Urothelium cell line (cell line): ENCODE data around the gene ACADSB.

Experiments
- DNase-seq: peaks from one replicate; pipeline ENCODE4 v3.0.0; 2011; ENCODE audit warnings: low spot score, mixed read lengths
- FAIRE-seq: peaks from 2 replicates; lab custom pipeline; 2011; peaks lifted over from hg19 to GRCh38; lab: Jason Lieb, UNC

ACADSB gene

DNA sequence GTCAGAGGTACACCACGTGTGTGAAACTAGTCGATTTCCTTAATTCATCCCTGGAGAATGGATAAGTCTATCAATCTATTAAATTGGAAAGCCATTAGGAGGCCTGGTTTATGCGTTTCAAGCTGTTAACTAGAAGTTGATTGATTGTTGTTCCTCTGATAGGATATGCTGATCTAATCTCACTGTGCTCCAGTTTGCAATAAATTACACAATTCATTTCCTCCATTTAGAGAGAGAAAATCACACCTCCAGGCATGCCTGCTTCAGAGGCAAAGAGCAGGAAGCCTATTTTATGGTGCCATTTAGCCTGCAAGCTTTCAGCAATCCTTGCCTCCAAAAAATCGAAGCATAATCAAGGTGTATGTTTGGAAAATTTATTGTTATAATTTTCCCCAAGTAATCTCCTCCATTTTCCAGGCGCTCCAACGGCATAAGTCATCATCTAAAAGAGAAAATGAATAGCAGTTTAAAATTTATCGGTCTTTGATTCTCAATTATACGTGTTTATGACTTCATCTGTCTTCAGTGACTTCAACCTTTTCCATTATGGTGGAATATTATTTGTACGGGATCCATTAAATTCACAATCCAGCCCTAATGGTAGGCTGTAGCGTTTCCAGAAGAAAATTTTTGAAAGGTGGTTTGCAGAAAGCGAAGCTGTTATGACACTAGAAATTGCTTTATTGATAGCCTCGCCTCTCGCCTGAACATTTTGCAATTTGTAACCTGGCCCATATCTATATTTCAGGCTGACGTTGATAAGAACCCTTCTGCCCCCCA lies 84.0 kb downstream of the ACADSB start:
- FAIRE-seq: no peak

DNA sequence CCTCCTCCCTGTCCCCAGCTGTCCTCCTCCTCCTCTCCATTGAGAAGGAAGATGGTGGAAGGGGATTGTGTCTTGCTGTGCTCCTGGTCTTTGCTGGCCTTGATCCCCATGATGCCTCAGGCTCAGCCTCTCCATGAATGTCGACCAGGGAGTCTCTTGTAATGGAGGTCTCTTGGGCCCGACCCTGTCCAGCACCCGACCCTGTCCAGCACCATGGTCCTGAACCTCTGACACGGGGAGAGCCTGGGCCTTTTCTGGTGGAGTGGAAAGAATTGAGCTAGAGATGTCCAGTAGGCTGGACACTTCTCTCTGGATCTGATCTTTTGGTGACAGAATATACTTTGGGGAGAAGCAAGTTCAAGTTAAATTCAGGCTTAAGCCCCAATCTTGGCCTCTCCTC lies 84.7 kb downstream of the ACADSB start:
- FAIRE-seq (no peak), DNase-seq (no peak)

More for the DNA sequence above, 84.0 kb downstream of the ACADSB start:
- no peak for DNase-seq

DNA sequence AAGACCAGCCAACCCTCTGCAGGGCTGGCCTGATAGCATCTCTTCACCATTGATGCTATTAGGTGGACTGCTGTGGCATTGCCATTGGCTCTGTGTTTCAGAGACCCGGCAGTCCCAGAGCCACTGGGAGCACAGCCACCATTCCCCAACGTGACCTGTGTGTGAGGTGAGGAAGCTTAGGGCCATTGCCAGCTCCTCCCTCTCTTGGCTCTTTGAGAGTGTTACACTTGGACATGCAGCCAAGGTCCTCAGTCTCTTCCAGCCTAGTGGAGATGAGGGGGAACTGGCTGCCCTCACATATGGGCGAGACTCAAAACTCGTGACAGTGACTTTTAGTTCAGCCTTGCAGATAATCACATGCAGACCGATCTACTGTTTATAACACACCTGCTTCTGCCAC lies 87.6 kb downstream of the ACADSB start:
- FAIRE-seq (no peak), DNase-seq (no peak)

DNA sequence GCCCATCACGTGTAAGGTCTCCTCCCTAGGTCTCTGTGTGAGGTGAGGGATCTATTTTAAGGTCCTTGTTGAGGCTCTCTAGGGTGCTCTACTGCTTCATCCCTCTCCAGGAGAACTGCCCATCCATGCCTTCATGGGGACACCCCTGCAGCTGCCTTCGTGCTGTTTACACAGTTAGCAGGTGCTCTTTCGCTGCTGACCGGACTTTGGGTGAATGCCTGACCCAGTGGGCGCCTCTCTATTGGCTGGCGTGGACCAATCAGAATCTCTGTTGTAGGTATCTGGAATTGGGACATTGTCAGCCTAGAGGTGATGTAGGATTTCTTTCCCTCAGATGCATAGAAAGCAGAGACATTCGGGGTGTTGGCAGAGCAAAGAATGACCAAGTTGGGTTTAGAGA lies 88.2 kb downstream of the ACADSB start:
- FAIRE-seq (no peak), DNase-seq (no peak)

DNA sequence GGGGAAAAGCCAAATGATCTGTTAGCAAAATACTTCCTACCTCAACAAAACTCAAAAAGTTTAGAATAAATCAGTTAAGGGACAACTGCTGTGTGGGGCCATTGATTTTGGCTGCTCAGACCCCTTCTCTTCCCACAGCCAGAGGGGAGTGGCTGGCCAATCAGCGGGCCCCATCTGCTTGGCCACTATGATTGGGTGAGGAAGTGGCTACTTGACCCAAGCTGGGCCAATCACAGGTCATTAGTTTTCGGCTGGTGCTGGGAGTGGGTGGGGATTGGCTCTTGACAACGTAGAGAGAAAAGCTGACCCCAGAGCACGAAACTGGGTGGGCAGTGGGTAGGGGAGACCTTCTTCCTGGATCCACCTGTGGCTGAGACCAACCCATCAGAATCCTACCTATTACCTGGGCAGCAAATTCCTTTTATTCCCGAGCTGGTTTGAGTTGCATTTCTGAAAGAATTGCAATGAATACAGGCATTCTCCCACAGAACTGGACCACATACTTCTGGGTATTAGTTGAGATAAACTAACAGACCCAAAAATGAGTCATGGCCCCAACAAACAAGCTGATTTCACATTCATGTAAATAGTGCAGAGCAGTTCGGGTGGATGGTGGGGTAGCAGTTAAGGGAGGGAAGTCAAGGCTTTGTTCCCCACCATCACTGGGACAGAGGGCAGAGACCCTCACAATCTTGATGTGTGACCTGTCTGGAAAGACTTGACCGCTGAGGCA lies 91.4 kb downstream of the ACADSB start:
- FAIRE-seq (no peak), DNase-seq (peak; percentile 20)

DNA sequence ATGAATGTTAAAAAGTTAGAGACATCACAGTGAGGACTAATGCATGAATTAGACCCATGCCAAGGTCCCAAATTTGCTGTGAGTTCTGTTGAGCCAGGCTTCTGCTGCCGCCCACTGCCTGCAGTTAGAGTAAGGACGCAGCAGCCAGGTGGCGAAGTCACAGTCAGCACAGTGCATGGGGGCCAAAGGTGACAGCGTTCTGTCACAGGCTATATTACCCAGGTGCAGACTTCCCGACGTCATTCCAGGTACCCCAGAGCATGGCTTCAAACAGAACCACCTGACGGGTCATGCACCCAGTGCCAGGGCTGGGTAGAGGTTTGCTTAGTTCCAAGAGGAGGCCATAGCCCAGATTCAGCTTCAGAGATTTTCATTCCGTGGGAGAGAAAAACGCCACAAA lies 93.1 kb downstream of the ACADSB start:
- FAIRE-seq (no peak), DNase-seq (no peak)

DNA sequence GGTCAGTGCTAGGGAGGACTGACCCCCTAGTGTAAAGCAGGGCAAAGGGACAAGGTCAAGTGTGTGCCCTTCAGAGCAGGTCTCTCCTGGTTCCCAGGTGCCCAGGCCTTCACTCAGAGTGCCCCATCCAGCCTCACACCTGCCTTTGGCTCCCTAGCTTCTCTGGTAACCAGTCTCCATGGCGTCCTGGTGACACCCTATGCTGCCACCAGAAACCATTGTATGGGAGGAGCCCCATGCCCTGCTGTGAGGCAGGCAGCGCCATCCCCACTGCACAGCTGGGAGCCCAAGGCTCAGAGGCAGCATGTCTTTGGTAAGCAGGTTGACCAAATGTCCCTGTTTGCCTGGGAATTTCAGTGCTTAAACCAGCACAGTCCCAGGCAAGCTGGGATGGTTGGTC lies 93.9 kb downstream of the ACADSB start:
- DNase-seq: no peak

DNA sequence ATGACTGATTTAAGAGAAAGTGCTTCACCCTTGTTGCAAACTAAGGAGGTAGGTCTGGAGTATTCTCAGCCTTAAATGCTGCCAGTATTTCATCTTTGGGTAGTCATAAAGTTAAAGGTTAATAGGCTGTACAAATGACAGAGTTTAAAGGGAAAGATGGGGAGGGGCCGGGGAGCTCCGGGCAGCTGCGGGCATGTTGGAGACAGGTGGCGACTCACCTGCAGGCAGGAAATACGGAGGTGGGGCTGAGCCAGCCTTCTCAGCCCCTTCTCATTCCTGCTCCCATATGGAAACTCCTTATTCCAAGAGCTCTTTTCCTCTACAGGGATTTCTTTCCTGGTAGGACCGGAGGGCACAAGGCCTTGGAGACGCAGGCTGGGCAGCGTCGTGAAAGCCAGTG lies 95.1 kb downstream of the ACADSB start:
- FAIRE-seq: no peak
- DNase-seq: no peak

More for the DNA sequence above, 93.9 kb downstream of the ACADSB start:
- FAIRE-seq: no peak
